ENCODE data around the gene M1AP. TPM values are rescaled to one million over a fixed set of nuclear protein-coding genes. Genes with fewer than 3 reads are reported as not detected.

M1AP gene
- total RNA-seq, 4 donors from 2014 or later = 0.19 TPM; not detected in 3

DNA sequence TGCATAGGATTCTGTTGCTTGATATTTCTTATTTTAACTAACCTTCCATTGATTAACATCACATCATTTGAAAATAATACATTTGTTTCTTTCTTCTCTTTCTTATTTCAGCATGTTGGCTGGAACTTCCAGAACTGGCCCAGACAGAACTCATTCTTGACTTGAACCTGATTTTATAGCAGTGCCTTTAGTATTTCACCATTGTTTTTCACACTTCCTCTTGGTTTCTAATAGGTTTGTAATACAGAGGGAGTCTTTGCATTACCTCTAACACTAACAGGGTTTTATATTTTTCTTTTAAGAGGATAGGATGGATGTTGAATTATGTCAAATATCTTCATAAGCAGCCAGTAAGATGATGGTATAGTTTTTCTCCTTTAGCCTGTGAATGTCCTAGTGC is 45.1 kb upstream of the M1AP start:
- H3K4me1 ChIP-seq = no peaks in the 10 kb centered on the region
- TF ChIP-seq, protein P1, sequence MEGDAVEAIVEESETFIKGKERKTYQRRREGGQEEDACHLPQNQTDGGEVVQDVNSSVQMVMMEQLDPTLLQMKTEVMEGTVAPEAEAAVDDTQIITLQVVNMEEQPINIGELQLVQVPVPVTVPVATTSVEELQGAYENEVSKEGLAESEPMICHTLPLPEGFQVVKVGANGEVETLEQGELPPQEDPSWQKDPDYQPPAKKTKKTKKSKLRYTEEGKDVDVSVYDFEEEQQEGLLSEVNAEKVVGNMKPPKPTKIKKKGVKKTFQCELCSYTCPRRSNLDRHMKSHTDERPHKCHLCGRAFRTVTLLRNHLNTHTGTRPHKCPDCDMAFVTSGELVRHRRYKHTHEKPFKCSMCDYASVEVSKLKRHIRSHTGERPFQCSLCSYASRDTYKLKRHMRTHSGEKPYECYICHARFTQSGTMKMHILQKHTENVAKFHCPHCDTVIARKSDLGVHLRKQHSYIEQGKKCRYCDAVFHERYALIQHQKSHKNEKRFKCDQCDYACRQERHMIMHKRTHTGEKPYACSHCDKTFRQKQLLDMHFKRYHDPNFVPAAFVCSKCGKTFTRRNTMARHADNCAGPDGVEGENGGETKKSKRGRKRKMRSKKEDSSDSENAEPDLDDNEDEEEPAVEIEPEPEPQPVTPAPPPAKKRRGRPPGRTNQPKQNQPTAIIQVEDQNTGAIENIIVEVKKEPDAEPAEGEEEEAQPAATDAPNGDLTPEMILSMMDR (IDR thresholded peaks at IDR 0.05) = no peak
- no peak for TF ChIP-seq POLR2A (IDR thresholded peaks at IDR 0.05)
- H3K27ac ChIP-seq = no peak overlapping the region
- H3K9me3 ChIP-seq = no peaks in the 10 kb centered on the region
- no peaks in the 10 kb centered on the region for H3K36me3 ChIP-seq
- no peak overlapping the region for H3K4me3 ChIP-seq
- H3K27me3 ChIP-seq = no peaks in the 10 kb centered on the region
- intact Hi-C loops (cut with DNase I) = no loop called here
- no peak for DNase-seq

DNA sequence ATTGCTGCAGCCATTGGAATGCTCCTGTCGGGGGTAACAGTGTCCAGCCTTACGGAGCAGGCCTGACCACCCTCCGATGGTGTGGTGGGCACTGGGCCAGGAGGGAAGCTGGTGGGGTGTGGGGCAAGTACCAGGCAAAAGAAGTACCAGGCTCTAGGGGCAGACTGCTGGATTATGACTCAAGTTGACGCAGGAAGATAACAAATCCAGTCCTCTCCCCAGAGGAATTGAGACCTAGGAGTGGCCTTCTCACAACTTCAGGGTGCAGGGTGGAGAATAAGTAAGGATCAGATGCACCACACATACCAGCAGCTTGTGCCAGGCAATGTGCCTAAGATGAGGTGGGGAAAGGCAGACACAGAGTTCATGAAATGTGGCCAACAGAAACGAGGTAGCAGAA is 43.8 kb upstream of the M1AP start:
- no peak overlapping the region for H3K27ac ChIP-seq
- no peaks in the 10 kb centered on the region for H3K4me1 ChIP-seq
- intact Hi-C loops (cut with DNase I) = no loop called here
- no peaks in the 10 kb centered on the region for H3K9me3 ChIP-seq
- H3K36me3 ChIP-seq = no peaks in the 10 kb centered on the region
- H3K4me3 ChIP-seq = no peak overlapping the region
- H3K27me3 ChIP-seq = no peaks in the 10 kb centered on the region
- TF ChIP-seq POLR2A (IDR thresholded peaks at IDR 0.05) = no peak
- TF ChIP-seq, protein P1 (IDR thresholded peaks at IDR 0.05) = no peak
- no peak for DNase-seq
- WGBS, 2 donors = 62 to 75% methylated on average over 2 to 5 of the region's 5 CpGs

DNA sequence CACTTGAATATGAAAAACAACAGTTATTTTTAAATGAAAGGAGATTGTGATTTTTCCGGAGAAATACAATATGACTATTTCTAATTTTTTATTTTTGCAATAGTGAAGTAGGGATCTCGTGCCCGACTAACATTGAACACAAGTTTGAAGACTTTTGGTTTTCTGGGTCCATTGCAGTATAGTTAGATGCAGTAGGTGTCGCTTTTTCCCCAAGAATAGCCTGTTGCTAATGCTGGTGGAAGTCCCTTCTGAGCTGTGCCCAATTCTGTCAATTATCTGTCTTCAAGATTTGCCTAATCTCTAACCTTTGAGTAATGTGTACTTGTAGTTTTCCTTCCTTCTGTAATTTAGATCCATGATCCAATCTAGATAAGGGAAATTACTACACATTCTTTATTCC is 42.4 kb upstream of the M1AP start:
- Histone ChIP-seq H3K27me3 (no peaks in the 10 kb centered on the region), H3K27ac (no peak overlapping the region), H3K36me3 (no peaks in the 10 kb centered on the region), H3K4me1 (no peaks in the 10 kb centered on the region), H3K4me3 (no peak overlapping the region), H3K9me3 (no peaks in the 10 kb centered on the region)
- 5 to 10% methylated on average over 4 of the region's 4 CpGs for WGBS, 2 donors
- TF ChIP-seq, protein P1 (IDR thresholded peaks at IDR 0.05) = peak in 5 of 6 experiments; percentile 50 to 79 (median 58)
- no peak for TF ChIP-seq POLR2A (IDR thresholded peaks at IDR 0.05)
- no peak for DNase-seq
- intact Hi-C loops (cut with DNase I) = no loop called here

DNA sequence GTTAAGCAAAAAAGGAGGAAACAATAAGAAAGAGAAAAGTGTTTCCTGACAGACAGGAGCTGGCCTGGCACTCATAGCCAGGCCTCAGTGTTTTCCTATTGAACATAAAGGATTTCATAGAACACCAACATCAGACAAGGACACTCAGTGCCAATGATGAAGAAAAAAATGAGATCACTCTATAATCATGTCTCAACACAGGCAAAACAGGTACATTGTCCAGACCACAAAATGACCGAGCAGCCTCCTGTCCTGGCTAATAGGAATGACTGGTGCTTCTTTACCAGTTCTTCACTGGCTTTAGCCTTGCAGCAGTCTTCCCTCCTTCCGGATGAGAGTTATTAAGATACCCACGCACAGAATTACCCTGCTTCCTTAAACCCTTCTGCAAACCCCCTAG is 41.5 kb upstream of the M1AP start:
- H3K4me1 ChIP-seq = no peaks in the 10 kb centered on the region
- no peaks in the 10 kb centered on the region for H3K27me3 ChIP-seq
- TF ChIP-seq, protein P1 (IDR thresholded peaks at IDR 0.05) = no peak
- no peak for TF ChIP-seq POLR2A (IDR thresholded peaks at IDR 0.05)
- no peak overlapping the region for H3K27ac ChIP-seq
- DNase-seq = no peak
- H3K9me3 ChIP-seq = no peaks in the 10 kb centered on the region
- WGBS, 2 donors = 70 to 78% methylated on average over 3 of the region's 3 CpGs
- H3K36me3 ChIP-seq = no peaks in the 10 kb centered on the region
- no peak overlapping the region for H3K4me3 ChIP-seq
- intact Hi-C loops (cut with DNase I) = no loop called here

DNA sequence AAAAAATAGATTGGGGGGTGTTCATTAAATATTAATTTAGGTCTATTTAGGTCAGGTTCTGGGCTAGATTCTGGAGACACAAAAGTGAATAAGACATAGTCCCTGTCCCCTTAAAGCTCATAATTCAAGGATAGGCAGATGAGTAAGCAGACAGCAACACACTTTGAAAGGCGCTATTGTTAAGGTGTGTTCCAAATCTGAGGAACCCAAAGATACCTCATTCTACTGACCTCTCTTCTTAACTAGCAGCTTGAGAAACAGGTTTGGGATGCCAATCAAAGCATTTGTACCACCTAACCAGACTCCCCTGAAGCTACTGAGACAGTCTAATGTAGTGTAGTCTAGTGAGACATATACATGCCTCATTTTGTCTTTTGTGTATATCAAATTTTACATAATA is 40.8 kb upstream of the M1AP start:
- no peak for DNase-seq
- 69 to 82% methylated on average over 1 of the region's 1 CpG for WGBS, 2 donors
- TF ChIP-seq, protein P1 (IDR thresholded peaks at IDR 0.05) = no peak
- no peak for TF ChIP-seq POLR2A (IDR thresholded peaks at IDR 0.05)
- H3K27me3 ChIP-seq = no peaks in the 10 kb centered on the region
- intact Hi-C loops (cut with DNase I) = no loop called here
- no peak overlapping the region for H3K4me3 ChIP-seq
- H3K36me3 ChIP-seq = no peaks in the 10 kb centered on the region
- H3K4me1 ChIP-seq = no peaks in the 10 kb centered on the region
- H3K9me3 ChIP-seq = no peaks in the 10 kb centered on the region
- no peak overlapping the region for H3K27ac ChIP-seq

Measured in esophagus squamous epithelium (tissue), 5 donors.